OCI-LY7 (cell line): ENCODE results near the gene GPHA2. TPM values are rescaled to one million over a fixed set of nuclear protein-coding genes. Genes with fewer than 3 reads are reported as not detected.

Experiments
- BruUV-seq: library from RNA; stranded (reverse); fragments of 400-500 nt; replicated peaks from 2 replicates; lab custom pipeline; 2021; lab: Mats Ljungman, UMichigan
- CTCF ChIA-PET: fragments of 300-600 bp; sonication (Branson Sonifier 250); formaldehyde crosslinking; loops from one replicate; lab custom pipeline; 2022; ENCODE audit warnings: antibody characterized with exemption; ENCODE audit not compliant: unreplicated experiment; lab: Charles Lee
- POLR2A ChIA-PET: fragments of 300-600 bp; sonication (Branson Sonifier 250); formaldehyde crosslinking; loops from one replicate; lab custom pipeline; 2022; ENCODE audit warnings: antibody characterized with exemption; lab: Charles Lee
- DNase-seq: peaks from one replicate; pipeline ENCODE4 v3.0.0-alpha.2; 2015; ENCODE audit warnings: low spot score
- H2AFZ ChIP-seq: fragments of 200-600 bp; sonication (generic), shearing (Covaris generic); 2 replicates; pipeline ENCODE4 v1.6.1; 2014; ENCODE audit warnings: mild to moderate bottlenecking, antibody characterized with exemption, low read length, moderate library complexity
- H3K27ac ChIP-seq: fragments of 200-600 bp; sonication (generic); 2 replicates; pipeline ENCODE4 v1.5.1; 2014; ENCODE audit warnings: mixed run types, low read depth, mild to moderate bottlenecking, moderate library complexity, low read length, inconsistent platforms; ENCODE audit not compliant: poor library complexity, severe bottlenecking
- H3K36me3 ChIP-seq: fragments of 200-600 bp; sonication (generic); 2 replicates; pipeline ENCODE4 v1.6.1; 2014; ENCODE audit warnings: mild to moderate bottlenecking, antibody characterized with exemption, low read length, moderate library complexity, mixed read lengths; ENCODE audit not compliant: insufficient read depth
- H3K4me1 ChIP-seq: fragments of 200-600 bp; sonication (generic); 2 replicates; pipeline ENCODE4 v1.5.1; 2014; ENCODE audit warnings: mild to moderate bottlenecking, low read length; ENCODE audit not compliant: insufficient read depth, poor library complexity, severe bottlenecking
- H3K4me2 ChIP-seq: fragments of 200-600 bp; sonication (generic); 2 replicates; pipeline ENCODE4 v1.6.1; 2014; ENCODE audit warnings: mild to moderate bottlenecking, low read length
- H3K4me3 ChIP-seq: fragments of 200-600 bp; sonication (generic); 2 replicates; pipeline ENCODE4 v1.5.1; 2014; ENCODE audit warnings: mild to moderate bottlenecking, low read depth, low read length; ENCODE audit not compliant: poor library complexity, severe bottlenecking
- H3K79me2 ChIP-seq: fragments of 200-600 bp; sonication (generic); 2 replicates; pipeline ENCODE4 v1.6.1; 2016; ENCODE audit warnings: low read depth, mild to moderate bottlenecking, low read length, moderate library complexity, mixed read lengths; ENCODE audit not compliant: insufficient read depth
- H3K9me2 ChIP-seq: fragments of 200-600 bp; sonication (generic); 2 replicates; pipeline ENCODE4 v1.6.1; 2016; ENCODE audit warnings: mild to moderate bottlenecking, low read length, mixed read lengths; ENCODE audit not compliant: insufficient read depth
- H3K9me3 ChIP-seq: fragments of 200-600 bp; sonication (generic); 2 replicates; pipeline ENCODE4 v1.6.1; 2014; ENCODE audit warnings: mild to moderate bottlenecking, mixed run types, low read length, mixed read lengths
- H4K20me1 ChIP-seq: fragments of 200-600 bp; sonication (generic); 2 replicates; pipeline ENCODE4 v1.6.1; 2014; ENCODE audit warnings: mild to moderate bottlenecking, antibody characterized with exemption, low read length, moderate library complexity, mixed read lengths; ENCODE audit not compliant: insufficient read depth
- EZH2phosphoT487 ChIP-seq: fragments of 200-600 bp; sonication (generic); IDR thresholded peaks from 2 replicates; pipeline ENCODE4 v1.6.1; 2018; ENCODE audit warnings: low read depth, borderline replicate concordance, mild to moderate bottlenecking, mixed run types, antibody characterized with exemption, low read length, moderate library complexity, mixed read lengths
- intact Hi-C: fragments of 100-400 bp; cut with micrococcal nuclease; formaldehyde crosslinking; loops from one replicate; pipeline ENCODE4 v1.10.0; 2022; ENCODE audit not compliant: unreplicated experiment
- total RNA-seq, 2 experiments: library from RNA; depleted of rRNA in 1 of 2; stranded (reverse); fragments of >200 nt in 1 of 2; shearing (Covaris generic) in 1 of 2; gene quantifications; 2 replicates each; pipeline ENCODE4 v1.2.3, GENCODE V29; 2014 to 2022
- TF ChIP-seq, protein P1 (sequence below): fragments of 200-600 bp; sonication (generic); conservative IDR thresholded peaks from 2 replicates; pipeline ENCODE4 v1.5.1; 2014; ENCODE audit warnings: mild to moderate bottlenecking, antibody characterized with exemption, low read length, moderate library complexity, mixed read lengths

The GPHA2 gene
- total RNA-seq, 2 experiments from 2014 or later, result not detected

DNA sequence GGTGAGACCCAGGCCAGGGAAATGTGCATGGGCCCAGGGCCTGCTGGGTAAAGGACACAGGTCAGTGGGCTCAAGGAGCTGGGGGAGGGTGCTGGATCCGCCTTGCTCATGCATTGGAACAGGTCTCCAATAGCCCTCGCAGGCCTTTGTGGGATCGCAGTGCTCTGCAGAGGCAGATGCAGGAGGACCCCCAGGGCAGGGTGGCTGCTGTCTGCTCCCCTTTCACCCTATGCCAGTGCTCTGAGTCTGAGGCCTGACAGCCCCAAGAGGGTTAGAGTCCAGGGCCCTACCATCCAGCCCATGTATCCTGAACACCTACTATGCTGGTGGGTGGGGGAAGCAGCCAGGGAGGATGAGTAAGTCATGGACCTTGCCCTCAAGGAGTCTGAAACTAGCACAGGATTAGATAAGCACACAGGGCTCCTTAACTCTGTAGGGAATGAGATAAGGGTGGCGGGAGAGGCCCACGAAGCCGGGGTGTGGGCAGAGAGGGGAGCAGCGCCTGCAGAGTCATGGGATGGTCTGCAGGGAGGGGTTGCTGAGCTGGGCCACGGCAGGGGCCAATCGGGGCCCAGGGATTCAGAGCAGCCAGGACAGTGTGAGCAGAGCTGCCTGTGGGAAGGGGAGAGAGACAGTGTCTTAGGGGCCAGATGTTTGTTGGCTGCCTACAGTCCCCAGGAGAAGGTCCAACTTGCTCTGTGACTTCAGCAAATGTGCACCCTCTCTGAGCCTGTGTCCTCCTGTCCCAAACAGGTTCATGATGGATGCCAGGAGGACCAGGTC lies 46.8 kb downstream of the GPHA2 start:
- no TSS peak for BruUV-seq
- no peaks in the 10 kb centered on the region for H3K9me3 ChIP-seq
- no peak for DNase-seq
- ChIA-PET POLR2A (interaction anchor here (1.4 kb wide), 1 partner anchor 12 kb away, joined by 4 read pairs; no protein-coding TSS in a partner anchor), CTCF (interaction anchor here (0.8 to 1.8 kb wide), 5 partner anchors 19 to 41 kb away, joined by 3 to 12 read pairs (median 4); no protein-coding TSS in a partner anchor)
- no peaks in the 10 kb centered on the region for H3K79me2 ChIP-seq
- intact Hi-C loops, result no loop called here
- peak overlapping the region; percentile 75 for H3K4me2 ChIP-seq
- H2AFZ ChIP-seq, result no peak overlapping the region
- H3K9me2 ChIP-seq, result no peaks in the 10 kb centered on the region
- no peak for TF ChIP-seq EZH2phosphoT487
- TF ChIP-seq, protein P1, sequence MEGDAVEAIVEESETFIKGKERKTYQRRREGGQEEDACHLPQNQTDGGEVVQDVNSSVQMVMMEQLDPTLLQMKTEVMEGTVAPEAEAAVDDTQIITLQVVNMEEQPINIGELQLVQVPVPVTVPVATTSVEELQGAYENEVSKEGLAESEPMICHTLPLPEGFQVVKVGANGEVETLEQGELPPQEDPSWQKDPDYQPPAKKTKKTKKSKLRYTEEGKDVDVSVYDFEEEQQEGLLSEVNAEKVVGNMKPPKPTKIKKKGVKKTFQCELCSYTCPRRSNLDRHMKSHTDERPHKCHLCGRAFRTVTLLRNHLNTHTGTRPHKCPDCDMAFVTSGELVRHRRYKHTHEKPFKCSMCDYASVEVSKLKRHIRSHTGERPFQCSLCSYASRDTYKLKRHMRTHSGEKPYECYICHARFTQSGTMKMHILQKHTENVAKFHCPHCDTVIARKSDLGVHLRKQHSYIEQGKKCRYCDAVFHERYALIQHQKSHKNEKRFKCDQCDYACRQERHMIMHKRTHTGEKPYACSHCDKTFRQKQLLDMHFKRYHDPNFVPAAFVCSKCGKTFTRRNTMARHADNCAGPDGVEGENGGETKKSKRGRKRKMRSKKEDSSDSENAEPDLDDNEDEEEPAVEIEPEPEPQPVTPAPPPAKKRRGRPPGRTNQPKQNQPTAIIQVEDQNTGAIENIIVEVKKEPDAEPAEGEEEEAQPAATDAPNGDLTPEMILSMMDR, result no peak
- H3K4me1 ChIP-seq, result peaks cover 31% of the 10 kb centered on the region
- H4K20me1 ChIP-seq, result no peaks in the 10 kb centered on the region
- H3K27ac ChIP-seq, result no peak overlapping the region
- no peak overlapping the region for H3K4me3 ChIP-seq
- no peaks in the 10 kb centered on the region for H3K36me3 ChIP-seq

DNA sequence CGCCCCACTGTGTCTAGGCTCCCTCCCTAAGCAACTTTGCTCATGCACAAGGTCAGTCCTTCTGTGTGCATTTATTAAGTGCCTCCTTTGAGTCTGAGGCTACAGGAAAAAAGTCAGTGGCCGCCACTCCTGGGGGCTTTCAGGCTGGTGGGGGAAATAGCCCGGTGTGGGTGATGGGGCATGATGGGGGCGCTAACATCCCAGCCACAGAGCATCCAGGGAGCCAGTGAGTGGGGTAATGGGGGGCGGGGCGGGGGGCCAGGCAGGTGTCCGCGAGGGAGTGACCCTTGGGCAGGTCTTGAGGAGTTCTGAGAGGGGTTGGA lies 47.3 kb downstream of the GPHA2 start:
- ChIA-PET CTCF (interaction anchor here (0.6 to 1.8 kb wide), 10 partner anchors 11 to 44 kb away, joined by 3 to 12 read pairs (median 4); partner anchors contain the start of gene CDC42BPG), POLR2A (interaction anchor here (0.6 to 1.7 kb wide), 3 partner anchors 12 to 43 kb away, joined by 4 to 9 read pairs (median 4); no protein-coding TSS in a partner anchor)
- no TSS peak for BruUV-seq
- Histone ChIP-seq H3K27ac (peak overlapping the region; percentile 44), H2AFZ (peak overlapping the region; percentile 97), H3K79me2 (no peaks in the 10 kb centered on the region), H4K20me1 (no peaks in the 10 kb centered on the region), H3K4me2 (peak overlapping the region; percentile 75), H3K4me3 (peak overlapping the region; percentile 53), H3K9me2 (no peaks in the 10 kb centered on the region), H3K9me3 (no peaks in the 10 kb centered on the region), H3K4me1 (peaks cover 35% of the 10 kb centered on the region), H3K36me3 (no peaks in the 10 kb centered on the region)
- intact Hi-C loops, result no loop called here
- no peak for DNase-seq
- TF ChIP-seq EZH2phosphoT487, result no peak
- TF ChIP-seq, protein P1, result no peak
